ENCODE measurements around the gene NT5C3A. TPM values are rescaled to one million over a fixed set of nuclear protein-coding genes. Genes with fewer than 3 reads are reported as not detected.

Gene NT5C3A
- total and polyA plus RNA-seq, 2 of the 8 experiments (the other 6 are each of a cell fraction or from before 2014, with no cell fraction given), result 7.5 to 22.7 TPM

DNA sequence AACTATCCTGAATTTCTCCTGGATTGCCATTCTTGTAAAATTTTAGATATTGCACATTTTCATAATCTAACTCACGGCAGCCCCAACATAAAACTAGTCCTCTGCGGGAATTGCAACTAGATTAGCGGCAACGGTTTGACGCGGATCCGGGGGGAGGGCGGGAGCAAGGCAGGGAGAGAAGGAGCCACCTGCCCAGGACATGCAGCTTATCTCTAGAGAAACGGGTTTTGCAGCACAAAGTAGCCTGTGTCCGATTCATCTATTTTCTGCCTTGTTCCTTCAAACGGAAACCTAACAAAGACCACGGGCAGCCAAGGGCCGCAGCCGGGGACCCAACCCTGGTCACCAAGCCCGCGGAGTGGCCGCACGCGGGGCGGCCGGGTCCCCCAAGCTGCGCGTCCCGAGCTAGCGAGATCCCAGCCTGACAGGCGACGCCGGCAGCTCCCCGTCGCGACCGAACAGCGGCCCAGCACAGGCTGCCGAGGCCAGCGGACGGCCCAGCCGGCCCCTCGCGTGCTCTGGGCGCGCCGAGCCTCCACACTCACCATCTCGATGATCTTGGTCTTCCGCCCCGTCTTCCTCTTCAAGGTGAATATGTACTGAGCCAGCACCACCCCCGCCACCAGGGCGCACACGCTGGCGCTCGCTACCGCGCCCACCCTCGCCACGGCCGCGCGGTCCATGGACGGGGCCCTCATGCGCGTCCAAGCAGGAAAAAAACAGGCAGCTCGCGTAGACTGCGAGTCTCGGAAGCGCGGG, at the start of gene NT5C3A (continued):
- TF ChIP-seq SIX5 (IDR thresholded peaks at IDR 0.05; ENCODE audit: low read depth, low read length) (no peak), HDAC2 (IDR thresholded peaks at IDR 0.05; ENCODE audit: borderline replicate concordance in 1 of 2, low read depth in 2 of 2, low read length in 2 of 2) (peak in 1 of 2 experiments; percentile 86; a peak in 1 of 4 replicates), RAD21 (IDR thresholded peaks at IDR 0.05 in 1 of 2, conservative IDR thresholded peaks at IDR 0.05 in 1 of 2; ENCODE audit: low read depth in 2 of 2, low read length in 2 of 2) (no peak), JUND (IDR thresholded peaks at IDR 0.05; ENCODE audit: low read length) (no peak), KDM4A (IDR thresholded peaks at IDR 0.05; ENCODE audit: low read depth, low read length, severe bottlenecking) (peak; percentile 98), TEAD4 (IDR thresholded peaks at IDR 0.05; ENCODE audit: low read depth, low read length) (no peak), SIN3A (conservative IDR thresholded peaks at IDR 0.05 in 1 of 2, IDR thresholded peaks at IDR 0.05 in 1 of 2; ENCODE audit: low read depth in 1 of 2, low read length in 2 of 2) (peak; percentile 52 to 76; a peak in 2 of 4 replicates), ASH2L (IDR thresholded peaks at IDR 0.05; ENCODE audit: low read length) (peak; percentile 90), NRF1 (IDR thresholded peaks at IDR 0.05; ENCODE audit: low read depth, low read length) (no peak), RBBP5 (IDR thresholded peaks at IDR 0.05; ENCODE audit: borderline replicate concordance, low read depth, low read length) (peak; percentile 29; the same call in 1 of the 2 replicates), NANOG (IDR thresholded peaks at IDR 0.05; ENCODE audit: insufficient read depth, low read depth, low read length, poor library complexity, severe bottlenecking) (peak; percentile 19), MAFK (IDR thresholded peaks at IDR 0.05; ENCODE audit: low read depth, low read length) (no peak), SIRT6 (IDR thresholded peaks at IDR 0.05; ENCODE audit: low read length) (no peak), KDM1A (IDR thresholded peaks at IDR 0.05; ENCODE audit: borderline replicate concordance, low read length) (no peak; the same call in 1 of the 2 replicates), TAF1 (IDR thresholded peaks at IDR 0.05; ENCODE audit: low read depth, low read length) (peak; percentile 27; the same call in 1 of the 2 replicates)
- TF ChIP-seq, protein P1, sequence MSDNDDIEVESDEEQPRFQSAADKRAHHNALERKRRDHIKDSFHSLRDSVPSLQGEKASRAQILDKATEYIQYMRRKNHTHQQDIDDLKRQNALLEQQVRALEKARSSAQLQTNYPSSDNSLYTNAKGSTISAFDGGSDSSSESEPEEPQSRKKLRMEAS (IDR thresholded peaks at IDR 0.05), result peak; percentile 27; the same call in 1 of the 2 replicates
- TF ChIP-seq, protein P2, sequence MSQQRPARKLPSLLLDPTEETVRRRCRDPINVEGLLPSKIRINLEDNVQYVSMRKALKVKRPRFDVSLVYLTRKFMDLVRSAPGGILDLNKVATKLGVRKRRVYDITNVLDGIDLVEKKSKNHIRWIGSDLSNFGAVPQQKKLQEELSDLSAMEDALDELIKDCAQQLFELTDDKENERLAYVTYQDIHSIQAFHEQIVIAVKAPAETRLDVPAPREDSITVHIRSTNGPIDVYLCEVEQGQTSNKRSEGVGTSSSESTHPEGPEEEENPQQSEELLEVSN (IDR thresholded peaks at IDR 0.05), result peak; percentile 80

Measured in H1 (cell line).